GM18951 (cell line): ENCODE results near the gene PLS1.
"Not testable (repeated sequence)": the region's sequence is repeated elsewhere in the genome, so short reads cannot be mapped to it uniquely, and the experiment has no call there.

Source experiments
- POLR2A ChIP-seq: IDR thresholded peaks from 4 replicates; pipeline ENCODE4 v1.6.1; 2011; ENCODE audit warnings: mild to moderate bottlenecking; ENCODE audit not compliant: insufficient read length, insufficient read depth; ENCODE audit errors: extremely low read depth
- in situ Hi-C: fragments of 300-500 bp; cut with MboI; formaldehyde crosslinking; loops from one replicate; pipeline ENCODE4 v1.12.0; 2022; ENCODE audit warnings: low sequenced_read_pairs, mixed read lengths, inconsistent platforms; ENCODE audit not compliant: unreplicated experiment

Gene PLS1

DNA sequence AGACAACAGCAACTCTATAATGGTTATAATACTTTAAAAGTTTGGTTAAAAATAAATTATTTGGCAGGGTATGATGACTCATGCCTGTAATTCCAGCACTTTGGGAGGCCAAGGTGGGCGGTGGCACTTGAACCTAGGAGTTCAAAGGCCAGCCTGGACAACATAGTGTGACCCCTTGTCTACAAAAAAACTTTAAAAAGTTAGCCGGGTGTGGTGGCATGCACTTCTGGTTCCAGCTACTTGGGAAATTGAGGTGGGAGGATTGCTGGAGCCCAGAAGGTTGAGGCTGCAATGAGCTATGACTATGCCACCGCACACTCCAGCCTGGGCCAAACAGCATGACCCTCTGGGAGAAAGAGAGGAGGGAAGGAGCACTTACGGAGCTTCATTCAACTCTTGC is 119.9 kb downstream of the PLS1 start:
- no peak for TF ChIP-seq POLR2A
- in situ Hi-C loops, result no loop called here

DNA sequence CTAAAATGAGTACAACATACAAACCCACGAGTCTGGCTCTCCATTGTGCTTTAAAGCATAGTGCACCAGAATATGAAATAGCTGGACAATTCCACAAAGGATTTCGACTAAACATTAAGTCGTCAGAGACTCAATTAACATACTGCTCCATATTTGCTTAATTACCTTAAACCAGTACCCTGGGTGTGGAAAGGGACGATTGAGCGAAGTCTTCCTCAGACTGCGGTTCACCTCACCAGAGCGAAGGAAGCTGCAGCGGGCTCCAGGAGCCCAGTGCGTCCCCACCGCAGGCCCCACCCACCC is 127.4 kb downstream of the PLS1 start:
- in situ Hi-C loops, result no loop called here
- no peak for TF ChIP-seq POLR2A

GRCh38 chr3:142723968-142724681 is 127.9 kb downstream of the PLS1 start, which contains the start of gene TRPC1:
Gene TRPC1 (plus strand): TSS chr3:142724034. CDS start chr3:142724560, 526 bp downstream.
- peak; percentile 66 for TF ChIP-seq POLR2A
- in situ Hi-C loops, result no loop called here

DNA sequence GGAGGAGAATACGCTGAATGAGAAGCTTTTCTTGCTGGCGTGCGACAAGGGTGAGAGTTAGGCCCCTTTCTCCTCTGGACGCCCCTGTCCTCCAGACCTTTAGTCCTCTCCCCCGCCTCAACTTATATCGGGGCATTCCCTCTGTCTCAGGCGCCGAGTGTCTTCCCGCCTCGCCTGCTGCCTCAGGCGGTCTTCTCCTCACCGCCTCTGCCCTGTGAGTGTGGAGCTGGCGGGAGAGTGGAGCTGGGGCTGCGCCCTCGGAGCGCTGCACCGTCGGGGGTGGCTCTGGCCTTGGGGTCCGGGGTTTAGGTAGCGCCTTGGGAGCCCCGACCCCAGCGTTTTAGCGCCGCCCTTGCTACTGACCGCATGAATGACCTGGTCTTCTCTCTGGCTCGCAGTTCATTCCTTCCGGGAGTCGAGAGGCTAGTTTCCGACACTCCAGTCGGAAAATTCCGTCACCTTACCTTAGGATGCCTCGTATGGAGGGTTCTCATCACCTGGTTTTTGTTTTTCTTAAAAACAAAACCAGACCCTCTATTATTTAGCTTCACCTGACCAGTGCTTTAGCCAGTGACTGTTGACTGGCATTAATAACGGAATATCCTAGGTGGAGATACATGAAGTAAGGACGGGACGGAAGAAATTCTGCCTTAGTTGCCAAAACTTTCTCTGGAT is 128.6 kb downstream of the PLS1 start:
- in situ Hi-C loops, result no loop called here
- no peak for TF ChIP-seq POLR2A

DNA sequence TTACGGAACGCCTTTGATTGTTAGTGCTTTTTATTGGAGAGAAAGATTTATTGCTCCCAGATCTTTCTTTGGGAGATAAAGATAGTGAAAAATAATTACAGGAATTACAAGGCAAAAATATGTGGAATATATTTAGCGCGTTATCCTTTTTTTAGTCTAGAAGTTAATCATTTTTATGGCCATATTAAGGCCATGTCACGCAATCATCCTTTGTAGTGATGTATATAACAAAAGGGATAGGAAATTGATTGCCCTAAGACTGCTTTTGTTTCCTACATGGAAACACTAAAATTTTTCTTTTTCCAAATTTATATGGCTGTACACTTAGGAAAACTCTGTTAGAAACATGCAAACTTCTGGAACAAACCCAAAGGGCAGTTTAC is 129.2 kb downstream of the PLS1 start:
- TF ChIP-seq POLR2A, result no peak
- in situ Hi-C loops, result no loop called here

GRCh38 chr3:142726017-142726416 is 129.8 kb downstream of the PLS1 start:
- in situ Hi-C loops, result no loop called here
- no peak for TF ChIP-seq POLR2A

DNA sequence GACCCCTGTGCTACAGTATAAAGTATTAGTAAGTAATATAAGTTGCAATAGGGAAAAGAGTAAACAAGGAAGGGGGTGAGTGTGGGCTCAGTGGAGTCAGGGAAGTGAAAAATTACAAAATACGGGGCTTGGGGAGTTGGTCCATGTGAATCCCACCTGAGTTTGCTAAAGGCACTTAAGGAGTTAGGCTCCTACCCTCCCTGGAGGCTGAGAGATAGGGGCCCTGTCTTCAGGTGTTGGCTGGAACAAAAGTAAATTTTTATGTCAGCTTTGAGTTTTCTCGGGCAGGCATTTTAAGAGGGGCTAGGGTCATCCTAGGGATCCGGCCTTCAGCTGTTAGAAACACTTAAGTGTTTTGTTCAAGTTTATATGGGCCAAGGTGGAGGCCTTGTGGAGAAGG is 135.9 kb downstream of the PLS1 start:
- in situ Hi-C loops, result no loop called here
- TF ChIP-seq POLR2A, result no peak

GRCh38 chr3:142734834-142735233 is 138.6 kb downstream of the PLS1 start:
- TF ChIP-seq POLR2A, result no peak
- in situ Hi-C loops, result no loop called here

- in situ Hi-C loops, result no loop called here
These were observed 139.3 kb downstream of the PLS1 start for GRCh38 chr3:142735462-142735861.

DNA sequence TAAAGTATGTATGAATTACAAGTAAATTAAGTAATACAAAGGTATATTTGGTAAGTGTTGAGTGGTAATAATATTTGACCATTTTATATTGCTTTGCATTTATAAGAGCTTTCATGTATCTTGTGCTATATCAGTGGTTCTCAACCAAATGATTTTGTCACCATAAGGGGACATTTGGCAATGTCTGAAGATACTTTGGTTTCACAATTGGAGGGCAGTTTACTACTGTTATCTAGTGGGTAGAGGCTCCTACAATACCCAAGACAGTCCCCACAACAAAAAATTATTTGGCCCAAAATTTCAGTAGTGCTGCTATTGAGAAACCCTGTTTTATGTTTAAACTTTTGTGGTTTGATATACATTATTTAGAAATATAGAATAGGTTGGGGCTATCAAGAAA is 142.2 kb downstream of the PLS1 start:
- no peak for TF ChIP-seq POLR2A
- in situ Hi-C loops, result no loop called here

More at GRCh38 chr3:142735462-142735861, 139.3 kb downstream of the PLS1 start:
- TF ChIP-seq POLR2A, result no peak

DNA sequence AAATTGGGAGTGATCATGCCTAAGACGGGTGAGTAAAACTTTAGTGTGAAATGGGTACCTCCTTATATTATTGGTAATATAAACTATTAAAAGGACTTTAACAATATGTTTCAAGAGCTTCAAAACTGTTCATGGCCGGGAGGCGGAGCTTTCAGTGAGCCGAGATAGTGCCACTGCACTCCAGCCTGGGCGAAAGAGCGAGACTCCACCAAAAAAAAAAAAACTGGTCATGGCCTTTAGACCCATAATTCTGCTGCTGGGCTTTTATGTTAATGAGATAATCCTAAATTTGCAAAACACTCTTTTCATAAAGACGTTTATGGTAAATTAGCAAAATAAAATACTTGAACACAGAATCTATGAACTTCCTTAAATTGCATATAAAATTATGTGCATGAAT is 150.5 kb downstream of the PLS1 start:
- no peak for TF ChIP-seq POLR2A
- in situ Hi-C loops, result no loop called here

GRCh38 chr3:142750531-142750930 is 154.3 kb downstream of the PLS1 start:
- in situ Hi-C loops, result not testable (repeated sequence)

DNA sequence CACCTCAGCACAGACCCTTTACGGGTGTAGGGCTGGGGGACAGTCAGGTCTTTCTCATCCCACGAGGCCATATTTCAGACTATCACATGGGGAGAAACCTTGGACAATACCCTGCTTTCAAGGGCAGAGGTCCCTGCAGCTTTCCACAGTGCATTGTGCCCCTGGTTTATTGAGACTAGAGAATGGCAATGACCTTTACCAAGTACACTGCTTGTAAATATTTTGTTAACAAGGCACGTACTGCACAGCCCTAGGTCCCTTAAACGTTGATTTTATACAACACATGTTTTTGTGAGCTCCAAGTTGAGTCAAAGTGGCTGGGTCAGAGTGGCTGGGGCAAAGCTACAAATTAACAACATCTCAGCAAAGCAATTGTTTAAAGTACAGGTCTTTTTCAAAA is 156.4 kb downstream of the PLS1 start:
- in situ Hi-C loops, result not testable (repeated sequence)

DNA sequence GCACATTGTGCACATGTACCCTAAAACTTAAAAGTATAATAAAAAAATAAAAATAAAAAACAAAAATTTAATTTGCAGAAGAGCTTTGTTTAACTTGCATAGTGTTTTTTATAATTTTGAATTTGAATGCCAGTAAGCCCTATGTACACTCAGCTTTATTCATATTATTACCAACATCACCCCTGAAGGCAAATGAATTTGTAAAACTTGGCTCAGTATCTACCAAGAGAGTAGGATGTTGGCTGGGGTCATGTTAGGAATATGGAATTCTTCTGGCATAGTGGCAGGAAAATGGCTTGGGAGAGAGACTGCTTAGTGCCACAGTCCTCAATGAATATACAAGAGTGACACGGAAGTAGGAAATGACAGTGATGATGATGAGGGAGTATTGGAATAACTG is 158.3 kb downstream of the PLS1 start:
- in situ Hi-C loops, result no loop called here
- TF ChIP-seq POLR2A, result no peak
